OCI-LY7 (cell line): ENCODE data around the gene ADD1. TPM values are rescaled to one million over a fixed set of nuclear protein-coding genes. Genes with fewer than 3 reads are reported as not detected.
A peak's percentile ranks its signal among the peaks of the same experiment; 100 is the strongest.

Experiments used
- BruUV-seq: library from RNA; stranded (reverse); fragments of 400-500 nt; replicated peaks from 2 replicates; lab custom pipeline; 2021; lab: Mats Ljungman, UMichigan
- CTCF ChIA-PET: fragments of 300-600 bp; sonication (Branson Sonifier 250); formaldehyde crosslinking; loops from one replicate; lab custom pipeline; 2022; ENCODE audit warnings: antibody characterized with exemption; ENCODE audit not compliant: unreplicated experiment; lab: Charles Lee
- POLR2A ChIA-PET: fragments of 300-600 bp; sonication (Branson Sonifier 250); formaldehyde crosslinking; loops from one replicate; lab custom pipeline; 2022; ENCODE audit warnings: antibody characterized with exemption; lab: Charles Lee
- DNase-seq: peaks from one replicate; pipeline ENCODE4 v3.0.0-alpha.2; 2015; ENCODE audit warnings: low spot score
- H2AFZ ChIP-seq: fragments of 200-600 bp; sonication (generic), shearing (Covaris generic); 2 replicates; pipeline ENCODE4 v1.6.1; 2014; ENCODE audit warnings: mild to moderate bottlenecking, antibody characterized with exemption, low read length, moderate library complexity
- H3K27ac ChIP-seq: fragments of 200-600 bp; sonication (generic); 2 replicates; pipeline ENCODE4 v1.5.1; 2014; ENCODE audit warnings: mixed run types, low read depth, mild to moderate bottlenecking, moderate library complexity, low read length, inconsistent platforms; ENCODE audit not compliant: poor library complexity, severe bottlenecking
- H3K36me3 ChIP-seq: fragments of 200-600 bp; sonication (generic); 2 replicates; pipeline ENCODE4 v1.6.1; 2014; ENCODE audit warnings: mild to moderate bottlenecking, antibody characterized with exemption, low read length, moderate library complexity, mixed read lengths; ENCODE audit not compliant: insufficient read depth
- H3K4me1 ChIP-seq: fragments of 200-600 bp; sonication (generic); 2 replicates; pipeline ENCODE4 v1.5.1; 2014; ENCODE audit warnings: mild to moderate bottlenecking, low read length; ENCODE audit not compliant: insufficient read depth, poor library complexity, severe bottlenecking
- H3K4me2 ChIP-seq: fragments of 200-600 bp; sonication (generic); 2 replicates; pipeline ENCODE4 v1.6.1; 2014; ENCODE audit warnings: mild to moderate bottlenecking, low read length
- H3K4me3 ChIP-seq: fragments of 200-600 bp; sonication (generic); 2 replicates; pipeline ENCODE4 v1.5.1; 2014; ENCODE audit warnings: mild to moderate bottlenecking, low read depth, low read length; ENCODE audit not compliant: poor library complexity, severe bottlenecking
- H3K79me2 ChIP-seq: fragments of 200-600 bp; sonication (generic); 2 replicates; pipeline ENCODE4 v1.6.1; 2016; ENCODE audit warnings: low read depth, mild to moderate bottlenecking, low read length, moderate library complexity, mixed read lengths; ENCODE audit not compliant: insufficient read depth
- H3K9me2 ChIP-seq: fragments of 200-600 bp; sonication (generic); 2 replicates; pipeline ENCODE4 v1.6.1; 2016; ENCODE audit warnings: mild to moderate bottlenecking, low read length, mixed read lengths; ENCODE audit not compliant: insufficient read depth
- H3K9me3 ChIP-seq: fragments of 200-600 bp; sonication (generic); 2 replicates; pipeline ENCODE4 v1.6.1; 2014; ENCODE audit warnings: mild to moderate bottlenecking, mixed run types, low read length, mixed read lengths
- H4K20me1 ChIP-seq: fragments of 200-600 bp; sonication (generic); 2 replicates; pipeline ENCODE4 v1.6.1; 2014; ENCODE audit warnings: mild to moderate bottlenecking, antibody characterized with exemption, low read length, moderate library complexity, mixed read lengths; ENCODE audit not compliant: insufficient read depth
- CTCF ChIP-seq: fragments of 200-600 bp; sonication (generic); conservative IDR thresholded peaks from 2 replicates; pipeline ENCODE4 v1.5.1; 2014; ENCODE audit warnings: mild to moderate bottlenecking, antibody characterized with exemption, low read length, moderate library complexity, mixed read lengths
- EZH2phosphoT487 ChIP-seq: fragments of 200-600 bp; sonication (generic); IDR thresholded peaks from 2 replicates; pipeline ENCODE4 v1.6.1; 2018; ENCODE audit warnings: low read depth, borderline replicate concordance, mild to moderate bottlenecking, mixed run types, antibody characterized with exemption, low read length, moderate library complexity, mixed read lengths
- intact Hi-C: fragments of 100-400 bp; cut with micrococcal nuclease; formaldehyde crosslinking; loops from one replicate; pipeline ENCODE4 v1.10.0; 2022; ENCODE audit not compliant: unreplicated experiment
- total RNA-seq, 2 experiments: library from RNA; depleted of rRNA in 1 of 2; stranded (reverse); fragments of >200 nt in 1 of 2; shearing (Covaris generic) in 1 of 2; gene quantifications; 2 replicates each; pipeline ENCODE4 v1.2.3, GENCODE V29; 2014 to 2022

ADD1 gene
- total RNA-seq, 2 experiments from 2014 or later: 85.3 to 108 TPM

- H3K9me2 ChIP-seq: no peaks in the 10 kb centered on the region
- no peak overlapping the region for H3K27ac ChIP-seq
- H3K4me1 ChIP-seq: peaks cover 31% of the 10 kb centered on the region
- ChIA-PET POLR2A (interaction anchor here (1.9 kb wide), 1 partner anchor 13 kb away, joined by 13 read pairs; no protein-coding TSS in a partner anchor), CTCF (no interaction called here)
- H4K20me1 ChIP-seq: no peaks in the 10 kb centered on the region
- TF ChIP-seq EZH2phosphoT487: no peak
- no peak for TF ChIP-seq CTCF
- no peaks in the 10 kb centered on the region for H3K9me3 ChIP-seq
- no TSS peak for BruUV-seq
- no peak overlapping the region for H3K4me3 ChIP-seq
- no peaks in the 10 kb centered on the region for H3K36me3 ChIP-seq
- no peaks in the 10 kb centered on the region for H3K79me2 ChIP-seq
- DNase-seq: peak; percentile 47
- intact Hi-C loops: no loop called here
- H3K4me2 ChIP-seq: peak overlapping the region; percentile 40
- no peak overlapping the region for H2AFZ ChIP-seq
These were observed 45.0 kb upstream of the ADD1 start for GRCh38 chr4:2798399-2799223.

DNA sequence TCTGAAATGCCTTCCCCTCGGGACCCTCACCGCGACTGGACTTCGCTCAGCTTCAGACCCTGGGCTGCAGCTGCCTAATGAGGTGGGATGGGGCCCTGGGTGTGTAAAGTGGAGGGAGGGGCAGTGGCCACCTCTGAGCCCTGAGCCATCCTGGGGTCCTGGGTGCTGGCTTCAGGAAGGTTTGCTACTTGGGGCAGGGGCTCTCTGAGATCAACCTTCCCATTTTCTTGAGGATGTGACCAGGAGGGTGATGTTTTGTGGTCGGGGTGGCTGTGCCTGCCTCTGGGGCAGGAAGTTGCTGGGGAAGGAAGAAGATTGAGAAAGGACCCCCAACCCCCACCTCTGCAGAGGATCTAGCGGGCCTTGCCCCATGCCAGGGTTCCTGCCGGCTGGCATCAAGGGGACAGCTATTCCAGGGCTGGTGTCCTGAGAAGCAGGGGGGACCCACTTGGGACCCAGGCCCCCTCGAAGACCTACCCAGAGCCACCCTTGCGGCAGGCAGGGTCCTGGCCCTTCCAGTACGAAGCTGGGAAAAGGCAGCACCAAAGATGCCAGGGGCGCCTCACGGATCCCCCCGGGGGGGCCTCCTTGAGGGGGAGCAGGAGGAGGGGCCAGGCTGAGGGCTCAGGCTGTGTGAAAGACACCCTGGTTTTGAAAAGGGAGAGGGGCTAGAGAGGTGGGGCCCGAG is 44.3 kb upstream of the ADD1 start:
- Histone ChIP-seq H3K9me3 (no peaks in the 10 kb centered on the region), H3K9me2 (no peaks in the 10 kb centered on the region), H4K20me1 (no peaks in the 10 kb centered on the region), H3K36me3 (no peaks in the 10 kb centered on the region), H3K79me2 (no peaks in the 10 kb centered on the region), H3K4me3 (no peak overlapping the region), H2AFZ (no peak overlapping the region), H3K4me1 (peaks cover 31% of the 10 kb centered on the region), H3K27ac (no peak overlapping the region), H3K4me2 (peak overlapping the region; percentile 40)
- no peak for DNase-seq
- CTCF ChIA-PET: interaction anchor here (0.6 kb wide), 1 partner anchor 14 kb away, joined by 5 read pairs; no protein-coding TSS in a partner anchor
- TF ChIP-seq EZH2phosphoT487 (no peak), CTCF (no peak)
- intact Hi-C loops: no loop called here
- POLR2A ChIA-PET: interaction anchor here (1.9 kb wide), 1 partner anchor 14 kb away, joined by 13 read pairs; no protein-coding TSS in a partner anchor
- no TSS peak for BruUV-seq
